Activated CD4-positive, CD25-positive, alpha-beta regulatory T cell treated with anti-CD3 and anti-CD28 coated beads, Interleukin-2, amount 50 U/mL, for 16 hours (primary cell): ENCODE data around the gene B3GLCT.

Experiments used
- DNase-seq: peaks from one replicate; pipeline ENCODE4 v3.0.0-alpha.2; 2020; ENCODE audit warnings: low read depth, low spot score

The B3GLCT gene

GRCh38 chr13:31350560-31350959, 150.8 kb downstream of the B3GLCT start:
- no peak for DNase-seq

- DNase-seq: no peak
Measured at GRCh38 chr13:31351376-31351775, 151.6 kb downstream of the B3GLCT start.

GRCh38 chr13:31352467-31352866, 152.7 kb downstream of the B3GLCT start:
- no peak for DNase-seq

DNA sequence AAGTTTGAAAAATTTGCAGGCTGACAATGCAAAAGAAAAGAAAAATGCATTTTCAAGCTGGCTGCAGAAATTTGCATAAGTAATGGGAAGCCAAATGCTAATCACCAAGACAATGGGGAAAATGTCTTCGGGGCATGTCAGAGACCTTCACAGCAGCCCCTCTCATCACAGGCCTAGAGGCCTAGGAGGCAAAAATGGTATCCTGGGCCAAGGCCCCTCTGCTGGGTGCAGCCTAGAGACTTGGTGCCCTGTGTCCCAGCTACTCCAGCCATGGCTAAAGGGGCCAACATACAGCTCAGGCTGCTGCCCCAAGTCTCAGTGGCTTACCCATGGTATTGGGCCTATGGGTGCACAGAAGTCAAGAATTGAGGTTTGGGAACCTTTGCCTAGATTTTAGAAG, 155.2 kb downstream of the B3GLCT start:
- no peak for DNase-seq

DNA sequence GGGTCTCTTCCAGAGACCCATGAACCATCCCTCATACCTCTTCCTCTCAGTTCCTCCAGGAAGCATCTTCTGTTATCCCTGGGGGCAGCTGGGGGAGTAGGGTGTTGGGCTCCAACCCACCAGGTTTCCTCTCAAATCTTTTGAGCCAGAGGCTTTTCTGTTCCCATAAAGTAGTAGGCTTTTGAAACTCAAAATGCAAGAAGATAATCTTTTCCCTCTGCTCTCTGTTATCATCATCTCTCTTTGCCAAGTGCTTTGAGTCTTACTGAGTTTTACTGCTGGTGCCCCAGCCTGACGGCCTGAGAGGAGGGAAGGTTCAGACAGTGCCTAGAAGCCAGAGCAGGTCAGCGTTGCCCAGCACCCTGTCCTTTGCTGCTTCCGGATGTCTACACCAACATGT, 157.2 kb downstream of the B3GLCT start:
- no peak for DNase-seq

DNA sequence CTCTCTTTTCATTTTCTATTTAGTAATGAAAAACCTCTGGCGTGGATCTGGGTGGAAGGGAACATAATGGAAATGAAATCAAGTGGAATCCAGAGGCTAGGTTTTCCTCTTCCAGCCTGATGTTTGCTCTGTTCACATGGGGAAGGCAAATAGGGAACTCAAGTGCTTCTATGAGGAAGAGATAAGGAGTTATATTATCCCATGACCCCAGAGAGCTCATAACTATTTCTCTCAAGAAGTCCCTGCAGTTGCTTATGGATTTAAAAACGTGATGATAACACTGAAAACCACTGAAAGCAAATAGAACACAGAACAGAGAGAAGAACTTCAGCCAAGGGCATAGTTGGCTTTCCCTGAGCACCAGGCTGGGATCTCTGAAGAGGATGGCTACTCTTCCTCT, 157.8 kb downstream of the B3GLCT start:
- DNase-seq: no peak

GRCh38 chr13:31361673-31362072, 161.9 kb downstream of the B3GLCT start:
- DNase-seq: no peak

GRCh38 chr13:31365630-31366029, 165.9 kb downstream of the B3GLCT start:
- no peak for DNase-seq

GRCh38 chr13:31367410-31367809, 167.6 kb downstream of the B3GLCT start:
- no peak for DNase-seq

- DNase-seq: no peak
Measured at GRCh38 chr13:31369213-31369612, 169.4 kb downstream of the B3GLCT start.

- DNase-seq: no peak
Measured at GRCh38 chr13:31372454-31372853, 172.7 kb downstream of the B3GLCT start.

DNA sequence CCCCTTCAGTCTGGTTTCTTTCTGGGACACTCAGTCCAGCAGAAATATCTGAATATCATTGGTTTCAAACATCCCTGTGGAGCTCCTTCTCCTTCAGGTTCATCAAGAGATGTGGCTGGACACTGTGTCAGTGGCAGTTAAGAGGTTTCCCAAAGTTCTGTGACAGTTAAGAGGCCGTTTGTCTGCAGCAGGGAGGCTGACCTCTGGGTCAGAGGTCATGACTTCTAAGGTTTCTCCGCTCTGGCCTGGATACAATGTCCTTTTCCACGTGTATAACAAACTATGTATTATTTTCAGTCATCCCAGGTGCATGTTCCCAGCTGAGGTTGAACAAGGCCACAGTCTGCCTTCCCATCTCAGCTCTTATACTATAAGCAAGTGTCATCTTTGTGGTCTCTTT, 174.9 kb downstream of the B3GLCT start:
- DNase-seq: no peak

GRCh38 chr13:31377946-31378345, 178.2 kb downstream of the B3GLCT start:
- DNase-seq: no peak

DNA sequence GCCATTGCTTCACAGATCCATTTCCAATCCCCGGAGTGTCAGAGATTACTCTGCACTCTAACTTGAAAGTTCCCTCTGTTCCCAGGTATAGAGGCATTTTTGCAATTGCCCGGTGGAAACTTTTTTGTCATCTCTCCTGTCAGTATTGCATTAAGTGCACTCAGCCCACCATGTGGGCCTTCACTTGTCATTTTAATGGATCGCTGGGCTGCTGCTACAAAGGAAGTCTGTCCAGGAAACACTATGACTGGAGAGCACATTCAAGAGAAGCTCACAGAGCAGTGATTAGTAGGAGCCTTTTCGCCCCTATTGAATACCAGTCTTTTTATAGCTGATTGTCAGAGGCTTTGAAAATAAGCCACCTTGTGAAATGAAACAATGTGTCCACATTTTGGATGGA, 180.9 kb downstream of the B3GLCT start:
- no peak for DNase-seq
